Breast epithelium (tissue), 3 donors: ENCODE measurements around the gene TPRG1L.

Experiments used
- CTCF ChIP-seq, 3 donors: fragments of 450-650 bp; IDR thresholded peaks; one replicate each; pipeline ENCODE4 v1.5.1; 2016 to 2017; ENCODE audit warnings: antibody characterized with exemption in 3 of 3, mild to moderate bottlenecking in 3 of 3, moderate library complexity in 3 of 3
- POLR2A ChIP-seq: fragments of 450-650 bp; IDR thresholded peaks from one replicate; pipeline ENCODE4 v1.6.1; 2016; ENCODE audit warnings: antibody characterized with exemption, mild to moderate bottlenecking, moderate library complexity

- TF ChIP-seq CTCF (IDR thresholded peaks at IDR 0.05) = no peak
- no peak for TF ChIP-seq POLR2A
Measured at GRCh38 chr1:3608154-3608553, 16.7 kb upstream of the TPRG1L start.
